ENCODE measurements around the gene GNG14. TPM values are rescaled to one million over a fixed set of nuclear protein-coding genes. Genes with fewer than 3 reads are reported as not detected.

GNG14 gene
- total and polyA plus RNA-seq, 2 donors (not counting 1 experiment from before 2014, with no cell fraction given): not detected

DNA sequence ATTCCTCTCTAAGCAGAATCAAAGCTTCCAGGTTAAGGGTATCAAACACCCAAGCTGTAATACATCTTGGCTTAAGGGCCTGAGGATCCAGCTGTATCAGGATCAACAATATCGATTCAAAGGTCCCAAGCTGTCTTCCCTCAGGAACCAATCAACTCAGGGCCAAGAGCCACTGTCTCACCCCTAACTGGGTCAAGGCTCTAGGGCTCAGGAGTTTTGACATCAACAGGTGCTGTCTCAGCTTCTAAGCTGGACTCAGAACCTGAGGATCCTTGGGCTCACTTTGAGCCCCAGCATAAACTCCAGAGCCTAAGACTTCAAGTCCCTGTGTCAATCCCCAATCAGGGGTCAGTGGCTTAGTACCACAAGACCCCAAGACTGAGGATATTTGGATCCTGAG, 7.7 kb downstream of the GNG14 start:
- Histone ChIP-seq H2AFZ (ENCODE audit: insufficient read depth, low read depth, low read length, poor library complexity, severe bottlenecking) (peak overlapping the region; percentile 90), H4K20me1 (ENCODE audit: control insufficient read depth, insufficient read depth, low read length, poor library complexity, severe bottlenecking) (no peaks in the 10 kb centered on the region), H3K27me3 (replicated peaks in 1 of 4; ENCODE audit: control extremely low read depth in 1 of 4, control insufficient read depth in 3 of 4, insufficient read depth in 4 of 4, low read length in 3 of 4) (no peaks in the 10 kb centered on the region), H3K4me3 (ENCODE audit: control extremely low read depth in 1 of 5, extremely low read depth in 1 of 5, insufficient read depth in 1 of 5, low read depth in 2 of 5, low read length in 4 of 5) (peak overlapping the region in 2 of 5 experiments; percentile 76 to 82), H3K9me3 (ENCODE audit: control extremely low read depth in 1 of 3, control insufficient read depth in 2 of 3, insufficient read depth in 1 of 3, low read length in 2 of 3) (no peaks in the 10 kb centered on the region), H3K36me3 (replicated peaks in 1 of 2; ENCODE audit: control extremely low read depth in 1 of 2, control insufficient read depth in 1 of 2, extremely low read depth in 1 of 2, insufficient read depth in 2 of 2, low read length in 1 of 2) (no peaks in the 10 kb centered on the region), H3K27ac (ENCODE audit: low read length in 2 of 2) (no peak overlapping the region), H3K79me2 (ENCODE audit: control insufficient read depth, insufficient read depth, low read length) (no peaks in the 10 kb centered on the region), H3K4me1 (ENCODE audit: control insufficient read depth in 2 of 2, insufficient read depth in 2 of 2, low read length in 2 of 2) (peaks cover 13 to 17% of the 10 kb centered on the region in 2 donors), H3K9ac (ENCODE audit: low read length) (peak overlapping the region; percentile 79), H3K4me2 (replicated peaks; ENCODE audit: low read depth, low read length, poor library complexity, severe bottlenecking) (peak overlapping the region; percentile 99)
- POLR2A ChIA-PET: interaction anchor here (1.1 to 2.6 kb wide), 3 partner anchors 14 to 93 kb away, joined by 3 to 12 read pairs (median 8); partner anchors contain the start of gene DHPS
- Mint-ChIP-seq H3K27ac (peak overlapping the region; percentile 78), H3K4me1 (peaks cover 10% of the 10 kb centered on the region), H3K27me3 (no peaks in the 10 kb centered on the region), H3K4me3 (peak overlapping the region; percentile 81), H3K9me3 (ENCODE audit: insufficient read depth) (no peaks in the 10 kb centered on the region)
- DNase-seq (no peak), ATAC-seq (ENCODE audit: low read depth) (no peak)
- TF ChIP-seq, protein P1, sequence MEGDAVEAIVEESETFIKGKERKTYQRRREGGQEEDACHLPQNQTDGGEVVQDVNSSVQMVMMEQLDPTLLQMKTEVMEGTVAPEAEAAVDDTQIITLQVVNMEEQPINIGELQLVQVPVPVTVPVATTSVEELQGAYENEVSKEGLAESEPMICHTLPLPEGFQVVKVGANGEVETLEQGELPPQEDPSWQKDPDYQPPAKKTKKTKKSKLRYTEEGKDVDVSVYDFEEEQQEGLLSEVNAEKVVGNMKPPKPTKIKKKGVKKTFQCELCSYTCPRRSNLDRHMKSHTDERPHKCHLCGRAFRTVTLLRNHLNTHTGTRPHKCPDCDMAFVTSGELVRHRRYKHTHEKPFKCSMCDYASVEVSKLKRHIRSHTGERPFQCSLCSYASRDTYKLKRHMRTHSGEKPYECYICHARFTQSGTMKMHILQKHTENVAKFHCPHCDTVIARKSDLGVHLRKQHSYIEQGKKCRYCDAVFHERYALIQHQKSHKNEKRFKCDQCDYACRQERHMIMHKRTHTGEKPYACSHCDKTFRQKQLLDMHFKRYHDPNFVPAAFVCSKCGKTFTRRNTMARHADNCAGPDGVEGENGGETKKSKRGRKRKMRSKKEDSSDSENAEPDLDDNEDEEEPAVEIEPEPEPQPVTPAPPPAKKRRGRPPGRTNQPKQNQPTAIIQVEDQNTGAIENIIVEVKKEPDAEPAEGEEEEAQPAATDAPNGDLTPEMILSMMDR (IDR thresholded peaks at IDR 0.05): no peak
- no peak for TF ChIP-seq EZH2 (IDR thresholded peaks at IDR 0.05; ENCODE audit: borderline replicate concordance, insufficient read depth, low read depth, low read length, poor library complexity, severe bottlenecking)
- CTCF ChIA-PET: interaction anchor here (0.6 to 3.5 kb wide), 5 partner anchors 18 to 131 kb away, joined by 3 to 16 read pairs (median 4); no protein-coding TSS in a partner anchor
- intact Hi-C loops (cut with micrococcal nuclease): no loop called here
- WGBS (ENCODE audit: insufficient coverage): 100% methylated on average over 1 of the region's 1 CpG

DNA sequence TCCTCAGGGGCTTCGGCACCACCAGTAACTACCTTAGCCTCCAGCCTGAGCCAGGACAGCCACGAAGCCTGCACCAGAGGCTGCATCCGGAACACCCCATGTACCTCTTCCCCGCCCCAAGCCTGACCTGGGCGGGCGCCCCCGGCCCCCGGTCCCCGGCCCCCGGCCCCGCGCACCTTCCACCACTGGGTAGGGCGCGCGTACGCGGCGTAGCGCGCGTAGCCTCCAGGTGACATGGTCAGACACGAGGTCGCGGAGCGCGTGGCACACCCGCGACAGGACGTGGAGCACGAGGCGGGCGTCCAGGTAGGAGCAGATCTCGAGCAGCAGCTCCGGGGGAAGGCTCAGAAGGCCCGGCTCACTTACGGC, 8.2 kb downstream of the GNG14 start:
- POLR2A ChIA-PET: interaction anchor here (0.6 to 2.6 kb wide), 8 partner anchors 14 to 242 kb away, joined by 3 to 12 read pairs (median 6); partner anchors contain the start of genes CALR, DHPS and RTBDN
- Histone ChIP-seq H3K4me1 (ENCODE audit: control insufficient read depth in 2 of 2, insufficient read depth in 2 of 2, low read length in 2 of 2) (peaks cover 13 to 17% of the 10 kb centered on the region in 2 donors), H3K9me3 (ENCODE audit: control extremely low read depth in 1 of 3, control insufficient read depth in 2 of 3, insufficient read depth in 1 of 3, low read length in 2 of 3) (no peaks in the 10 kb centered on the region), H3K27me3 (replicated peaks in 1 of 4; ENCODE audit: control extremely low read depth in 1 of 4, control insufficient read depth in 3 of 4, insufficient read depth in 4 of 4, low read length in 3 of 4) (no peaks in the 10 kb centered on the region), H2AFZ (ENCODE audit: insufficient read depth, low read depth, low read length, poor library complexity, severe bottlenecking) (peak overlapping the region; percentile 90), H3K4me3 (ENCODE audit: control extremely low read depth in 1 of 5, extremely low read depth in 1 of 5, insufficient read depth in 1 of 5, low read depth in 2 of 5, low read length in 4 of 5) (peak overlapping the region in 4 of 5 experiments; percentile 64 to 88 (median 79)), H3K36me3 (replicated peaks in 1 of 2; ENCODE audit: control extremely low read depth in 1 of 2, control insufficient read depth in 1 of 2, extremely low read depth in 1 of 2, insufficient read depth in 2 of 2, low read length in 1 of 2) (peaks cover 0 to 4% of the 10 kb centered on the region in 2 experiments), H3K4me2 (replicated peaks; ENCODE audit: low read depth, low read length, poor library complexity, severe bottlenecking) (peak overlapping the region; percentile 99), H3K9ac (ENCODE audit: low read length) (peak overlapping the region; percentile 79), H4K20me1 (ENCODE audit: control insufficient read depth, insufficient read depth, low read length, poor library complexity, severe bottlenecking) (no peaks in the 10 kb centered on the region), H3K79me2 (ENCODE audit: control insufficient read depth, insufficient read depth, low read length) (no peaks in the 10 kb centered on the region), H3K27ac (ENCODE audit: low read length in 2 of 2) (peak overlapping the region; percentile 85 to 93)
- intact Hi-C loops (cut with micrococcal nuclease): loop anchor here (1.0 to 2.0 kb wide), 5 partner anchors 15 to 1191 kb away; partner anchors contain the start of genes DHPS, GET3, TNPO2 and ZNF653
- no peak for ATAC-seq (ENCODE audit: low read depth)
- WGBS (ENCODE audit: insufficient coverage): 4% methylated on average over 36 of the region's 36 CpGs
- no peaks in the 10 kb centered on the region for H3K9me3 Mint-ChIP-seq (ENCODE audit: insufficient read depth)
- CTCF ChIA-PET: interaction anchor here (0.5 to 3.5 kb wide), 5 partner anchors 15 to 132 kb away, joined by 3 to 16 read pairs (median 6); no protein-coding TSS in a partner anchor
- H3K27me3 Mint-ChIP-seq: no peaks in the 10 kb centered on the region
- no peak for DNase-seq
- H3K4me1 Mint-ChIP-seq: peaks cover 10% of the 10 kb centered on the region
- H3K27ac Mint-ChIP-seq: peak overlapping the region; percentile 98
- no peak for TF ChIP-seq EZH2 (IDR thresholded peaks at IDR 0.05; ENCODE audit: borderline replicate concordance, insufficient read depth, low read depth, low read length, poor library complexity, severe bottlenecking)
- TF ChIP-seq, protein P1 (IDR thresholded peaks at IDR 0.05): no peak
- H3K4me3 Mint-ChIP-seq: peak overlapping the region; percentile 94

Data from B cell (primary cell).